Measurements from ENCODE around the gene SLFN14.
"Not testable (repeated sequence)": the region's sequence is repeated elsewhere in the genome, so short reads cannot be mapped to it uniquely, and the experiment has no call there.

Gene SLFN14

GRCh38 chr17:35560703-35561102 lies at the start of gene SLFN14:
Gene SLFN14, minus strand, starts transcription at chr17:35560819. Its CDS starts 2,757 bp downstream, at chr17:35558062.
- DNase-seq: no peak

- DNase-seq: no peak
Observed at GRCh38 chr17:35609831-35610230, 49.2 kb upstream of the SLFN14 start.

GRCh38 chr17:35607239-35607847 lies 46.7 kb upstream of the SLFN14 start:
- no peak for DNase-seq

- no peak for DNase-seq
Observed at GRCh38 chr17:35605678-35606077, 45.1 kb upstream of the SLFN14 start.

GRCh38 chr17:35603674-35604073 lies 43.1 kb upstream of the SLFN14 start:
- no peak for DNase-seq

GRCh38 chr17:35597604-35598003 lies 37.0 kb upstream of the SLFN14 start:
- DNase-seq: no peak

- no peak for DNase-seq
Observed at GRCh38 chr17:35596530-35597233, 36.1 kb upstream of the SLFN14 start.

- DNase-seq: no peak
Observed at GRCh38 chr17:35596072-35596471, 35.5 kb upstream of the SLFN14 start.

GRCh38 chr17:35588196-35588920 lies 27.7 kb upstream of the SLFN14 start:
- DNase-seq: peak; percentile 53

- peak; percentile 98 for DNase-seq
Observed at GRCh38 chr17:35587074-35587961, 26.7 kb upstream of the SLFN14 start, which contains the start of gene AP2B1. Gene AP2B1, plus strand, starts transcription at chr17:35587322. Its CDS starts 6,709 bp downstream, at chr17:35594031.

- DNase-seq: no peak
Observed at GRCh38 chr17:35586569-35587073, 26.0 kb upstream of the SLFN14 start.

GRCh38 chr17:35584061-35584460 lies 23.4 kb upstream of the SLFN14 start:
- no peak for DNase-seq

- no peak for DNase-seq
Observed at GRCh38 chr17:35578929-35579432, 18.4 kb upstream of the SLFN14 start.

GRCh38 chr17:35578197-35578928 lies 17.7 kb upstream of the SLFN14 start, which contains the start of gene PEX12:
Gene PEX12, minus strand, starts transcription at chr17:35578571. Its CDS starts 550 bp downstream, at chr17:35578021.
- peak; percentile 93 for DNase-seq

GRCh38 chr17:35577830-35578196 lies 17.2 kb upstream of the SLFN14 start:
- DNase-seq: no peak

GRCh38 chr17:35575759-35576158 lies 15.1 kb upstream of the SLFN14 start:
- no peak for DNase-seq

GRCh38 chr17:35569405-35569804 lies 8.8 kb upstream of the SLFN14 start:
- DNase-seq: no peak

- DNase-seq: peak; percentile 36
Observed at GRCh38 chr17:35568561-35568960, 7.9 kb upstream of the SLFN14 start.

GRCh38 chr17:35566968-35567367 lies 6.3 kb upstream of the SLFN14 start:
- DNase-seq: no peak

GRCh38 chr17:35563181-35563580 lies 2.6 kb upstream of the SLFN14 start:
- not testable (repeated sequence) for DNase-seq

- DNase-seq: no peak
Observed at GRCh38 chr17:35559495-35560210, 966 bp downstream of the SLFN14 start.

Data from CD4-positive, alpha-beta T cell treated with Interleukin-4 for 4 hours (primary cell).